Left lobe of liver (tissue), 2 donors: ENCODE results near the gene TTC33. TPM values are rescaled to one million over a fixed set of nuclear protein-coding genes. Genes with fewer than 3 reads are reported as not detected.

Experiments used
- ATAC-seq: fragments of 200-7000 bp; cut with Tn5 transposase; one replicate; pipeline ENCODE4 v1.9.1; 2020; ENCODE audit warnings: mild to moderate bottlenecking, moderate library complexity
- DNase-seq: peaks from one replicate; pipeline ENCODE4 v3.0.0-alpha.2; 2020; ENCODE audit warnings: low spot score
- total RNA-seq: library from RNA; stranded (reverse); gene quantifications from one replicate; pipeline ENCODE4 v1.2.1, GENCODE V29; 2021
- donor health status: DM: no; HTN: no; CAD: no; lungs with moderate emphysema.
- donor health status: DM: no; HTN: yes; CAD: no.

Gene TTC33
- total RNA-seq, 1 donor from 2014 or later = 7.0 TPM

- DNase-seq (peak; percentile 45), ATAC-seq (peak; percentile 94)
These were observed 207.7 kb downstream of the TTC33 start for GRCh38 chr5:40547994-40548575.

- peak; percentile 42 for ATAC-seq
- DNase-seq = no peak
These were observed 208.2 kb downstream of the TTC33 start for GRCh38 chr5:40547557-40547956.

DNA sequence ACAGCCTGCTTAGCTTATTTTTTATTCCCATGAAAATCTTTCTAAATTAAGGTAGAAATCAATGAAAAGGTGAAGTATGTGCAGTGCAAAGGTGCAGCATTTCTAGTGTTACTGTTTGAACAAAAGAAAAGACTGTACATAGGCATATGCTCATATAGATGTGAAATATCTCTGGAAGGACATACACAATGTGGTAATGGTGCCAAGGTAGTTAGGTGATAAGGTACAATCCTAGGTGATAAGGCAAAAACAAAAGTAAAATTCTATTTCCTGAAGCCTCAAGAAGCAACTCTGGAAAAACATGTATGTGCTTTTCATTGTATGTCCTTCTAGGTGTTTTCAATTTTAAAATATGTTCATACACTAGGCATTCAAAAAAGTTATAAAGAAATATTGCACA is 215.5 kb downstream of the TTC33 start:
- DNase-seq = no peak
- no peak for ATAC-seq

DNA sequence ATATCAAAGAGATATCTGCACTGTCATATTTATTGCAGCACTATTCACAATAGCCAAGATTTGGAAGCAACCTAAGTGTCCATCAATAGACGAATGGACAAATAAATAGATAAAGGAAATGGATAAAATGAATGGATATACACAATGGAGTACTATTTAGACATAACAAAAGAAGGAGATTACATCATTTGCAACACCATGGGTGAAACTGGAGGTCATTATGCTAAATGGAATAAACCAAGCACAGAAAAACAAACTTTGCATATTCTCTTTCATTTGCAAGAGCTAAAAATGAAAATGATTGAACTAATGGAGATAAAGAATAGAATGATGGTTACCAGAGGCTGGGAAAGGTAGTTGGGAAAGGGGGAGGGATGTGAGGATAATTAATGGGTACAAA is 231.1 kb downstream of the TTC33 start:
- ATAC-seq (no peak), DNase-seq (no peak)

GRCh38 chr5:40521925-40522324 is 233.8 kb downstream of the TTC33 start:
- ATAC-seq (no peak), DNase-seq (no peak)

DNA sequence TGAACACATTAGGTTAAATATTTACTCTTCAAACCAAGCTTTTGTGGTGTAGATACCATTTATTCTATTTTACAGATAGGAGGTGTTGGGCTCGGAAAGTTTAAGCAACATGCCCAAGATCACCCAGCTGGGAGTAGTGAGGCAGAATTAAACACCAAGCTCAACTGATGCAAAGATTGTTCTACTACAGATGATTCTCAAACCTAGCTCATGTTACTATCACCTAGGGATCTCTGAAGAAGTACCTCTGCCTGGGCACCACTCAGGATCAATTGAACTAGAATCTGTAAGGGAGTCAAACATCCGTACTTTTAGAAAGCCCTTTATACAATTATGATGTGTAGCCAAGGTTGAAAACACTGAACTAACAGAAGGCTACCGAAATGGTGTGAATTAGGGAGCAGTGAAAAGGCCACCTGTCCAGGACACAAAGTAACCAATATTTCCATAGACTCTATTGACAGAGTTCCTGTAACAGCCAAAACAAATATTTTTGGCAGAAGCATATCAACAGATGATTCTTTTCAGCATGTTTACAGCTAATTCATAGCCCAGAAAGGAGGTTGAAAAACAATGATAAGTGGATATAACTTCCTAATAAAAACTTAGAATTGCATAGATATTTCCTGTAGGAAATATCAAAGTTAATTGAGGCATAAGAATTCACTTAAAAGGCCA is 234.5 kb downstream of the TTC33 start:
- ATAC-seq (peak; percentile 75), DNase-seq (no peak)

- ATAC-seq (no peak), DNase-seq (no peak)
These were observed 237.3 kb downstream of the TTC33 start for GRCh38 chr5:40518485-40518917.

- ATAC-seq (no peak), DNase-seq (no peak)
These were observed 240.3 kb downstream of the TTC33 start for GRCh38 chr5:40515476-40515875.

- no peak for ATAC-seq
- DNase-seq = no peak
These were observed 240.8 kb downstream of the TTC33 start for GRCh38 chr5:40514976-40515375.

- ATAC-seq (no peak), DNase-seq (no peak)
These were observed 244.0 kb downstream of the TTC33 start for GRCh38 chr5:40511801-40512200.

- DNase-seq = no peak
- ATAC-seq = no peak
These were observed 248.7 kb downstream of the TTC33 start for GRCh38 chr5:40507095-40507494.

DNA sequence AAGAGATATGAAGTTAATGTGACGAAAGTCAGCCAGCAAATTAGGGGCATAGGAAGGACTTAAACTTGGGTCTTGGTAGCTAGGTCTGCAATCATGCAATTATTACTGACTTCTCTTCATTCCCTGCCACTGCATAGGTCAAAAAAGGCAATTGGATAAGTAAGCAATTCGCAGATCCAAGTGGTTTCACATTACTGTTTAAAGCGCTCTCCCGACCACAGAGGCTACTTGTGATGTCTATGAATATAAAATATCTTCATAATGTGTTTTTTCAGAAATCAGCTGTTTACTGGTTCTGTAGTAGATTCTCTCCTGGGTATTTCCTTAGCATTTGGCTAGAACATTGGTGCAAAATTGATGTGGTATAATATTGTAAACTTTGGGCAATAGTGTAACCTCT is 250.7 kb downstream of the TTC33 start:
- DNase-seq (no peak), ATAC-seq (no peak)

DNA sequence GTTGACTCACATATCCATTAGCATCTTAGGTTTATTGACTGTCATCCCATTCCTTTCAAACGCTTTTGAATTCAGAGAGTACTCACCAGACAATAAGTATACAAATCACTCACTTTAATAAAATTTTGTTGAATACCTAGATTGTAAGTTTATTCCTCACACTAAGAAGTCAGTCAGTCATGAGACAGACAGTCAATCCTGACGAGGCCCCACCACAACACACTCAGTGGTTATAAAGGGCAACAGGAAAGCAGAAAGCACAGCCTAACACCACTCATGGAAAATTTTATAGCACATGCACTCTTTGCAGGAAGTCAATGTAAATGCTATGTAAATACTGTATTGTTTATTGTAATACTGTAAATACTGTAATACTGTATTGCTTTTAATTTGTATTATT is 252.3 kb downstream of the TTC33 start:
- DNase-seq = no peak
- ATAC-seq = no peak

DNA sequence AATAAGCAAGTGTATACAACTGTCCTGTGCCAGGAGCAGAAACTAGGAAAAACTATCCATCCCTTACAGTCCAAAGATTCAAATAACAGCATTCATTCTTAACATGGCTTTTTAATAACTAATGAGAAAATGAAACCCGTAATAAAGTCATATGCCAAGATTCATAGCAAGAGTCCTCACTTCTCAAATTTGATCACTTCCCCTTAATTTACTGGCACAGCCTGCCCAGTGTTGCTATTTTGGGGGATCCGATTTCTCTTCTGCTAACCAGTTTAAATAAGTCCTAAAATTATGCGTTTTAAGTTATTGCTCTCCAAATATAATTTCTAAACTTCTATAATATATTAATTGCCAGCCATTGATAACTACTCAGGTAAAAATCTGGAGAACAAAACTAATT is 253.0 kb downstream of the TTC33 start:
- DNase-seq (no peak), ATAC-seq (no peak)

DNA sequence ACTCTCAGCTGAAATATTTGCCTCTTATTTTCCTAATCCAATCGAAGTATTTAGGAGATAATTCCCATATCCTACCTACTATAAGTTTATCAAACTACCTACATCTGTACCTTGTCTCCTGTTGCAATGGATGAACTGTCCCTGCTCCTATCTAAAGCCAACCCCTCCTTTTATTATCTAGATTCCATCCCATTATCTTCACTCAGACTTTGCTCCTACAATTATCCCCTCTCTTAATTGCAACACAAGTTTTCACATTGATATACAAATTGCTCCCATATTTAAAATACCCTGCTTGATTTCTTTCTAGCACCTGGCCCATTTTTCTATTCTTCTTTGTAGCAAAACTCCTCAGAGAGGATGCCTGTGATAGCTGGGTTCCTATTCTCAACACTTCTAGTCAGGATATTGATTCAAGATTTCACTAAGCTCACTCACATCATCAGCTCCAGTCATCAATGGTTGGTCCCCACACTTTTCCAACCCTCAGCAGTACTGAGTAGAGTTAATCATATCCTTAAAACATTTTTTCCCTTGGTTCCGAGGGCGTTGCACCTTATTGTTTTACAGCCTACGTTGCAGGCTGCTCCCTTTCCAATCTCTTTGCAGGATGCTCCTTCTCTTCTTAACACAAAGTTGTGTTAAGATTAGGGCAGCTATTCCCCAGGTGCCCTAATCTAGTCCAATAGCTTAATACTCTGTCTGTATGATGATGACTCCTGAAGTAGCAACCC is 253.9 kb downstream of the TTC33 start:
- ATAC-seq = no peak
- DNase-seq = no peak

- ATAC-seq = peak; percentile 31
- no peak for DNase-seq
These were observed 256.1 kb downstream of the TTC33 start for GRCh38 chr5:40499518-40500273.

- ATAC-seq (no peak), DNase-seq (no peak)
These were observed 256.8 kb downstream of the TTC33 start for GRCh38 chr5:40499007-40499406.

DNA sequence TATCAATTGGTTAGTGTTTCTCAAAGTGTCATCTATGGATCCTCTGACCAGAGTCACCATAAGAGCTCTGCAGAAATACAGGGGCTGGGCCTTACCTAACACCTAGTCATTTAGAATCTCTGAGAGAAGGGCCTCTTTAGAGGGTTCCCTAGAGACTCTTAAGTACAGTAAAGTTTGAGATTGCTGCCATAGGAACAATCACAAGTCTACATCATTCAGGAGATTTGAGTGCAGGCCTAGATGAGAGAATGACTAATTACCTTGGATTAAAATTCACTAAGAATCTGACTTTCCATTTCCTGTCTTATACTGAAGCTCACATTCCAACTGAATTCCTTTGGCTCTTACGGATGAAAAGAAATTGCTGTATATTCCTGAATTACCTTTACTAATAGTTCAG is 258.2 kb downstream of the TTC33 start:
- ATAC-seq (no peak), DNase-seq (no peak)

- ATAC-seq (no peak), DNase-seq (no peak)
These were observed 260.5 kb downstream of the TTC33 start for GRCh38 chr5:40495237-40495635.

DNA sequence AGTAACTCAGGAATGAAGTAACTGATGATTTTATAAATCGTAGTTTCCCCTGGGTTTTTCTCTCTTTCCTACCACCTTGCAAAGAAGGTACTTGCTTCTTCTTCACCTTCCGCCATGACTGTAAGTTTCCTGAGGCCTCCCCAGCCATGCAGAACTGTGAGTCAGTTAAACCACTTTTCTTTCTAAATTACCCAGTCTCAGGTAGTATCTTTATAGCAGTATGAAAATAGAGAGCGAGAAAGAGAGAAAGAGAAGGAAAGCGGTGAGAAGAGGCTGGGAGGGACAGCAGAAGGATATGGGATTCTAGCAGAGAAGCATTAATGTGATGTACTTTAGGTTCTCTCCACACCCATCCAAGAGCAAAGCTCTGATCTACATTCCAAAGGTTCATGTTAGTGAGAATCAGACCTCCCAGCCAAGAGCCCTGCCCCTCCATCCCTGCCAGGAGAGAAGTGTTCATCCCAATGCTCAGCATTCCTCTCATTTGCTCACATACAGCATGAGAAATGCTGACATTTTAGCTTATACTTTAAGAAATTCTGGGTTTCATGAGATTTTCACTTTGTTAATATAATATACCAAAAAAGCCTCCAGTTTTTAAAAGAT is 261.0 kb downstream of the TTC33 start:
- no peak for DNase-seq
- no peak for ATAC-seq

DNA sequence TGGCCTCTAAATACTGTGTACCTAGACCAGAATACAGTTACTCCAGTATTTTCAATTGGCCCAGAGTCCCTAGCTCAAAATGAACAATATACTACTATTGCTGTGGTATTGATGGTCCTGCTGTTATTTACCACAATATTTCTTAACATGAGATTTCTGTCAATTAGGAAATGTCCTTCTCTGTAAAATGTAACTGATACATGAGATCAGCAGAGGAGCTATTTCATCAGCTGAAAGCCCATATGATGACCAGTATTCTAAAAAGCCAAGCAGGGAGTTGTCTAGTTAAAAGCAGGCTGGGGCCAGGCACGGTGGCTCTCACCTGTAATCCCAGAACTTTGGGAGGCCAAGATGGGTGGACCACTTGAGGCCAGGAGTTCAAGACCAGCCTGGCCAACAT is 263.7 kb downstream of the TTC33 start:
- ATAC-seq (no peak), DNase-seq (no peak)
